OCI-LY3 (cell line): ENCODE results near the gene UCHL3.

Experiments used
- H2AFZ ChIP-seq: fragments of 200-600, 300-600 bp; shearing (Covaris generic); 2 replicates; pipeline ENCODE4 v1.6.0; 2014; ENCODE audit warnings: antibody characterized with exemption, low read depth, low read length
- H3K27ac ChIP-seq: fragments of 200-600, 300-600 bp; sonication (generic); 2 replicates; pipeline ENCODE4 v1.5.1; 2014; ENCODE audit warnings: mild to moderate bottlenecking, low read length, moderate library complexity, mixed read lengths
- H3K27me3 ChIP-seq: fragments of 200-600, 300-600 bp; sonication (generic); 2 replicates; pipeline ENCODE4 v1.6.1; 2014; ENCODE audit warnings: low read depth, low read length, mixed read lengths
- H3K36me3 ChIP-seq: fragments of 200-600, 300-600 bp; sonication (generic); replicated peaks from 2 replicates; pipeline ENCODE3; 2014; ENCODE audit warnings: low read depth, low read length, mixed read lengths
- H3K4me1 ChIP-seq: fragments of 300-600, 200-600 bp; sonication (generic); 2 replicates; pipeline ENCODE4 v1.6.1; 2014; ENCODE audit warnings: low read length, mixed read lengths
- H3K4me2 ChIP-seq: fragments of 200-600, 300-600 bp; sonication (generic); 2 replicates; pipeline ENCODE4 v1.6.1; 2014; ENCODE audit warnings: low read length, mixed read lengths
- H3K4me3 ChIP-seq: fragments of 300-600, 200-600 bp; sonication (generic); 2 replicates; pipeline ENCODE4 v1.5.1; 2014; ENCODE audit warnings: antibody characterized with exemption, mild to moderate bottlenecking, low read length, moderate library complexity
- H3K79me2 ChIP-seq: fragments of 300-600, 200-600 bp; shearing (Covaris generic); 2 replicates; pipeline ENCODE4 v1.6.1; 2014; ENCODE audit warnings: mild to moderate bottlenecking, low read length, mixed read lengths
- H3K9ac ChIP-seq: fragments of 300-600, 200-600 bp; shearing (Covaris generic); 2 replicates; pipeline ENCODE4 v1.6.0; 2014; ENCODE audit warnings: mild to moderate bottlenecking, low read length, moderate library complexity
- H3K9me3 ChIP-seq: fragments of 200-600, 300-600 bp; shearing (Covaris generic); 2 replicates; pipeline ENCODE4 v1.6.1; 2014; ENCODE audit warnings: low read length, mixed read lengths; ENCODE audit not compliant: insufficient read depth
- H4K20me1 ChIP-seq: fragments of 200-600, 300-600 bp; sonication (generic); 2 replicates; pipeline ENCODE4 v1.6.1; 2016; ENCODE audit warnings: low read length, mixed read lengths; ENCODE audit not compliant: insufficient read depth
- CTCF ChIP-seq: fragments of 200-600, 300-600 bp; sonication (generic); IDR thresholded peaks from 2 replicates; pipeline ENCODE4 v1.5.1; 2014; ENCODE audit warnings: antibody characterized with exemption, low read length, low read depth
- EZH2phosphoT487 ChIP-seq: fragments of 200-600 bp; shearing (Covaris generic); IDR thresholded peaks from 2 replicates; pipeline ENCODE4 v1.6.1; 2018; ENCODE audit warnings: antibody characterized with exemption, mixed run types, low read depth

The UCHL3 gene

GRCh38 chr13:75550159-75550567 is 572 bp downstream of the UCHL3 start:
- Histone ChIP-seq H2AFZ (peak overlapping the region; percentile 80), H3K27ac (no peak overlapping the region), H3K4me1 (peaks cover 15% of the 10 kb centered on the region), H3K4me3 (peak overlapping the region; percentile 87), H3K79me2 (peaks cover 27% of the 10 kb centered on the region), H3K9ac (peak overlapping the region; percentile 78), H3K9me3 (no peaks in the 10 kb centered on the region), H3K36me3 (peaks cover 10% of the 10 kb centered on the region), H4K20me1 (no peaks in the 10 kb centered on the region), H3K27me3 (no peaks in the 10 kb centered on the region), H3K4me2 (peak overlapping the region; percentile 81)
- TF ChIP-seq CTCF (no peak), EZH2phosphoT487 (no peak)

GRCh38 chr13:75554464-75554863 is 4.9 kb downstream of the UCHL3 start:
- Histone ChIP-seq H3K36me3 (peaks cover 12% of the 10 kb centered on the region), H3K4me2 (no peak overlapping the region), H3K9ac (no peak overlapping the region), H3K27ac (no peak overlapping the region), H3K27me3 (no peaks in the 10 kb centered on the region), H3K4me1 (peaks cover 7% of the 10 kb centered on the region), H3K79me2 (peaks cover 27% of the 10 kb centered on the region), H3K4me3 (no peak overlapping the region), H3K9me3 (no peaks in the 10 kb centered on the region), H2AFZ (no peak overlapping the region), H4K20me1 (no peaks in the 10 kb centered on the region)
- no peak for TF ChIP-seq EZH2phosphoT487
- TF ChIP-seq CTCF: no peak

DNA sequence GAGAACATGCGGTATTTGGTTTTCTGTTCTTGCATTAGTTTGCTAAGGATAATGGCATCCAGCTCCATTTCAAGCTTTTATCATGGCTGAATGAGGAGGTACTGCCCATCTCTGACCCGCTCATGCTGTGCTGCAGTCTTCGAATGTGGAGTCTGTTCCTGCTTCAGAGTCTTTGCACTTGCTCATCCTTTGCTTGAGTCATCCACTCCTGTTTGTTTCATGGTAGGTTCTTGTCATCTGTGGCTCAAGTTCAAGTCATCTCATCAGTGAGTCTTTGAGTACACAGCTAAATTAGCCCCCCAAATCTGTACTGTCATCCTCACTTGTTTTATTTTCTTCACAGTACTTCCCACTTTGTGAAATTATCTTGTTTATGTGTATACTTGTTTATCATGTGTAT is 5.4 kb downstream of the UCHL3 start:
- Histone ChIP-seq H3K4me3 (no peak overlapping the region), H3K27me3 (no peaks in the 10 kb centered on the region), H4K20me1 (no peaks in the 10 kb centered on the region), H3K4me2 (no peak overlapping the region), H3K27ac (no peak overlapping the region), H3K79me2 (peaks cover 24% of the 10 kb centered on the region), H2AFZ (no peak overlapping the region), H3K36me3 (peaks cover 12% of the 10 kb centered on the region), H3K4me1 (peaks cover 7% of the 10 kb centered on the region), H3K9me3 (no peaks in the 10 kb centered on the region), H3K9ac (no peak overlapping the region)
- TF ChIP-seq CTCF (no peak), EZH2phosphoT487 (no peak)

DNA sequence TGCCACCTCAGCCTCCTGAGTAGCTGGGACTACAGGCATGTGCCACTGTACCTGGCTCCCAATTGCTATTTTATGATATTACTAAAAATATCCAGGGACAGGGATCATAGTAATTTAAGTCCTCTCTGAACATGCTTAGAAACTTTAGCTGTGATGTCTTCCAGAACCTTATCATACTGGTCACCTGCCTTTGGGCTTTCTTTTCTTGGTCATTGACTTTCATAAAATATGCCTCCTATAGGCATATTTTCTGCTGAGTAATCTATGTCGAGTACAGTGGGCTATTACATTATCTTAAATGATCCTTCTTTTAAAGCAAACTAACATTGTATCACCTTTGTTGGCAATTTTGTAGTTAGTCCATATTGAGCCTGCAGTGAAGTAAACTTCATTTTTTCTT is 6.2 kb downstream of the UCHL3 start:
- H3K36me3 ChIP-seq: peaks cover 14% of the 10 kb centered on the region
- no peaks in the 10 kb centered on the region for H4K20me1 ChIP-seq
- H2AFZ ChIP-seq: no peak overlapping the region
- no peak for TF ChIP-seq EZH2phosphoT487
- TF ChIP-seq CTCF: no peak
- peaks cover 15% of the 10 kb centered on the region for H3K79me2 ChIP-seq
- no peak overlapping the region for H3K4me2 ChIP-seq
- no peak overlapping the region for H3K27ac ChIP-seq
- no peak overlapping the region for H3K9ac ChIP-seq
- H3K4me3 ChIP-seq: no peak overlapping the region
- H3K27me3 ChIP-seq: no peaks in the 10 kb centered on the region
- H3K9me3 ChIP-seq: no peaks in the 10 kb centered on the region
- H3K4me1 ChIP-seq: peaks cover 2% of the 10 kb centered on the region
